Ishikawa (cell line): ENCODE results near the gene GRK5.

ENCODE experiments used
- CEBPB ChIP-seq: IDR thresholded peaks from 2 replicates; pipeline ENCODE4 v1.6.1; 2012
- CREB1 ChIP-seq: IDR thresholded peaks from 2 replicates; pipeline ENCODE4 v1.6.1; 2012; ENCODE audit warnings: low read depth
- EGR1 ChIP-seq: IDR thresholded peaks from 2 replicates; pipeline ENCODE4 v1.6.1; 2012
- EP300 ChIP-seq: IDR thresholded peaks from 2 replicates; pipeline ENCODE4 v1.6.1; 2012; ENCODE audit warnings: borderline replicate concordance
- FOXM1 ChIP-seq: IDR thresholded peaks from 2 replicates; pipeline ENCODE4 v1.6.1; 2012; ENCODE audit warnings: low read depth, borderline replicate concordance
- MAX ChIP-seq: IDR thresholded peaks from 2 replicates; pipeline ENCODE4 v1.6.1; 2012
- RAD21 ChIP-seq: IDR thresholded peaks from 2 replicates; pipeline ENCODE4 v1.6.1; 2012; ENCODE audit warnings: low read depth
- REST ChIP-seq: IDR thresholded peaks from 2 replicates; pipeline ENCODE4 v1.6.1; 2012; ENCODE audit warnings: low read depth, mild to moderate bottlenecking
- TAF1 ChIP-seq: IDR thresholded peaks from 2 replicates; pipeline ENCODE4 v1.6.1; 2012; ENCODE audit warnings: low read depth, mild to moderate bottlenecking
- TCF12 ChIP-seq: IDR thresholded peaks from 2 replicates; pipeline ENCODE4 v1.6.1; 2012; ENCODE audit warnings: low read depth
- TEAD4 ChIP-seq: IDR thresholded peaks from 2 replicates; pipeline ENCODE4 v1.6.1; 2012
- YY1 ChIP-seq: IDR thresholded peaks from 2 replicates; pipeline ENCODE4 v1.6.1; 2012; ENCODE audit warnings: low read depth
- ZBTB7A ChIP-seq: IDR thresholded peaks from 2 replicates; pipeline ENCODE4 v1.6.1; 2012; ENCODE audit warnings: low read depth

DNA sequence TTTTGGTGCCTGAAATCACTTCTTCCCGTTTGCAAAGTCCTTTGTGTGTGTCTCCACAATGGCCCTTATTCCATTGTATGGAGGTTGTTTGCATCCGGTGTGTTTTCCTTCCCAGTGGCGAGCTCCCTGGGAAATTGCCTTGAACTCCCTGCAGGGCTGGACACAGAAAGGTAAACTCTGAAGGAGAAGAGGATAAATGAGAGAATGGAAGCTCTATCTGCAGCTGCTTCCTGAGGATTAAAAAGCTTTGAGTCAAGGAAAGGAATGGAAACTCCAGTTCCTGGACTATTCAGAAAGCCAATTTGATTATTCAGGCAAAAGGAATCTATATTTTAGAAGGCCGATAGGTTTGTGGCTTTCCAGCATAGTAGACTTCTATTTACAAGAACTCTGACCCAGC, 4.4 kb upstream of the GRK5 start:
- TF ChIP-seq EP300 (no peak), RAD21 (no peak), FOXM1 (no peak), CREB1 (no peak), TAF1 (no peak), MAX (no peak), TEAD4 (no peak), EGR1 (no peak), TCF12 (no peak), CEBPB (no peak), REST (no peak), YY1 (no peak), ZBTB7A (no peak)
